ENCODE data around the gene PIP5KL1.

The PIP5KL1 gene

DNA sequence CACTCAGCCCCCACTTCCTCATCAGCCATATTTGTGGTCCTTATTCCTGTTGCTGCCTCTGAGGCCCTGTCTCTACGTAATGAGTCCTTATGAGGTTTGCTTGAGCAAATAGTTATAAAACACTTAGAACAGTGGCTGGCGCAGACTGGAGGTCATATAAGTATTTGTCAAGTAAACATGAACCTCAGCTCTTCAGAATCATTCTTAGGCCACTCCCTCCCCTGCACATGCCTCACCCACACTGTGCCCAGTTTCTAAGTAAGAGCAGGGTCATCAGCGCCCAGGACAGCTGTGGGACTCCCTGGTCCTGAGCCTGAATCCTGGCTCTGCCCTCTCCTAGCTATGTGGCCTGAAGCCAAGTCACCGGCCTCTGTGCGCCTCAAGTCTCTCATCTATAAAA is 17.7 kb downstream of the PIP5KL1 start:
- DNase-seq = no peak

DNA sequence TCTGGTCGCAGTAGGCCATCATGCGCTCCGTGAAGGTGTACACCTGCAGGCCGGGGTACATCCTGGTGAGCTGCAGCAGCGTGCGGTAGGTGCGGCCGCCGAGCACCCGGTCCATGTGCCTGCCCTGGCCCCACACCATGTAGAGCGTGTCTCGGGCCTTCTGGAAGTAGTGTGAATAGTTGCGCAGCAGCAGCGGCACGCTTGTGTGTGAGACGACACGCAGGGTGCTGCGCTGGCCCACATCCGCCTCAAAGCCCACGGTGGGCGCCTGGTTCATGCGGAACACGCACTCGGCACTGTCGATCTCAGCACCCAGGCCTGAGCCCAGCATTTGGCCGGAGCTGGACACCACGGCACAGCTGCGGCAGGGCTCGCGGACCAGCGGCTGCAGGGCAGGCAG is 18.3 kb downstream of the PIP5KL1 start:
- no peak for DNase-seq

DNA sequence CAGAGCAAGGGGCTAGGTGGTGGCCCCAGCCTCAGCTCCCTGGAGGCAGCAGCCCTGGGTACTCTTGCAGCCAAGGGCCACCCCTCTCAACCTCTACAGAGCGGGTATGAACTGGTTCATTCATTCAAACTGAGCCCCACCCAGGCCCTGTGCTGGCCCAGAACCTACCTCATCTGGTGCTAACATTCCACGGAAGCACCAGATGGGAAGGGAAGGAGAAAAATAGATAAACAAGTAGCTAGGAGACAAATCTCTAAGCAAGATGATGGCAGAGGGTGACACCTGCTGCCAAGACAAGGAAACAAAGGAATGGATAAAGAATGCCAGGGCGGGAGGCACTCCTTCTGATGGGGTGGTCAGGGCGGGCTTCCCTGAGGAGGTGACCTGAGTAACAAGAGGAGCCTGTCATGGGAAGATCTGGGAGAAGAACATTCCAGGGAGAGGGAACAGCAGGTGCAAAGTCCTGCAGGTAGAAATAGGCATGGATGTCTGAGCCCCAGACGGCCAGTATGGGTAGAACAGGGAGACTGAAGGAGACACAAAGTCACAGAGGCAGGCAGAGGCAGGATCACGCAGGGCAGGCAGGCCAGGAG is 19.9 kb downstream of the PIP5KL1 start:
- no peak for DNase-seq

DNA sequence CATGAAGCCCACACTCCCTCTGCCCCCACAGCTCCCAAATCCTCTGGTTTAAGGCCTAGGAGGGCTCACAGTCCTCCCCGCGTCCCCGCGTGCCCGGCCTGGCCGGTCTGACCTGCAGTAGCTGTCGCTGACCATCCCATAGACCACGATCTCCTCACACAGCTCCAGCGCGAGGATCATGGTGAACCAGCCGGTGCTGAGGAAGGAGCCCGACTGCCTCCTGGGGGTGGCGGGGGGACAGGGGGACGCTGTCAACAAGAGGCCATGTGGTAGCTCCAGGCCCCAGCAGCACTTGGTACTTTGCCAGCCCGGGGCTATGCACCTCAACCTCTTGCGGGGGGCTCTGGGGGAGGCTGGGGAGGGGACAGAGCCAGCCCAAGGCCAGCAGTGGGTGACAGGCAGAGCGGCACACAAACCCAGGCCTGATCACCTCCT is 20.7 kb downstream of the PIP5KL1 start:
- no peak for DNase-seq

DNA sequence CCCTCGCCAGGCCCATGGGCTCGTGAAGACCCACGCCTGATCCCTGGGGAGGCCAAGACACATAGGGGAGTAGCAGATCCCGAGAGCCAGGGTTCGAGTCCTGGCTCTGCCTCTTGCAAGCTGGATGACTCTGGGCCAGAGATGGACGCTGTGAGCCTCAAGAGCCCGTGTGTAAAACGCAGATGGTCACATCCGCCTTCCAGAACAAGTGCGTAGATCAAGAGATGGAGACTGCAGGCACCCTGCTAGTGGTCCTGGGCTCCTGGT is 22.0 kb downstream of the PIP5KL1 start:
- DNase-seq = no peak

DNA sequence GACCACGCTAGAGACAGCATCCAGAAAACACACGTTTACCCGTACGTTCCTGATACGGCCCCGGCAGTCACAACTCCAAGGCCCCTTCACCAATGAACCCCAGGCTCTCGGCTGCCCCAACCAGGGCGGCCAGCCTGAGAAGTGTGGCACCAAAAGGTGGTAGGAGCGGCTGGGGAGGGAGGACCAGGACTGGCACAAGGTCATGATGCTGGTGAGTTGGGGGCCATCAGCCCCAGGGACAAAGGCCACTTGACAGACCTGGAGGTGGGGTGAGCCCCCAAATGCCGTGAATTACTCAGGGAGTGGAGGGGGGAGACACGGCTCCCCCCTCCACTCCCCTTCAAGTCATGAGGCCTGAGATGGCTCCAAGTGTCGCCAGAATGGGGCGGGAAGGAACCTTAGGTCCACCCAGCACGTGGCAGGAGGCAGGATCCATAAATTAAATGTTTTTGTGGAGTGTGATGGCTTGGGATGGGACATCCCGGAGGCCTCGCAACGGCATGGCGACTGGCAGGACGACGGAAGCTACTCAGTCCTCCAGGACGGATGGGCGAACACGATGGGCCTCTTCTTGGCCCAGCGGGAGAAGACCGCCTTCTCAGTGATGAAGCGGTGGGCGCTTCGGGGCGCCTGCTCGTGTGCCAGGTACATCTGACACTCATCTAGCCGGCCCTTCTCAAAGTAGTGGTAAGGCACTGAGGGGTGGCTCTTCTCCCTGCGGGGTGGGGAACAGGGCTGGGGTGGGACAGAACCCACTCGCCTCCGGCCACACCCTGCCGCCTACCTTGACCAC is 22.5 kb downstream of the PIP5KL1 start:
- DNase-seq = no peak

DNA sequence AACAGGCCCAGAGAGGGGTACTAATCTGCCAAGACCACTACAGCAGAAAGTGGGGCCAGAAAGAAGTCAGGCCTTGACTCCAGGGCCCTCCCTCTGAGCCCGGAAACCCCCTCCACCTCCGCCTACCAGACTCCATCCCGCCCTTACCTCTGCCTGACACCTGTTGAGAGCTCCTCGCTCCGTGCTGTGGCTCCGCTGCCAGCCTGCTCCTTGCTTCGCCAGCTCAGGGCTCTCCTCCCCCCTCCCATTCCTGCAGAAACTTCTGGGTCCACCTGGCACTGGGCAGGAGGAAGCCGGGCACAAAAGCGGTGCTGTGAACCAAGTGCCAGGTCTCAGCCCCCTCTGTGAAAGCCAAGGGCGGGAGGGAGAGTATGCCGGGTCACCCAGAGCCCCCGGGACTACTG is 24.8 kb downstream of the PIP5KL1 start:
- DNase-seq = peak; percentile 66 to 70

DNA sequence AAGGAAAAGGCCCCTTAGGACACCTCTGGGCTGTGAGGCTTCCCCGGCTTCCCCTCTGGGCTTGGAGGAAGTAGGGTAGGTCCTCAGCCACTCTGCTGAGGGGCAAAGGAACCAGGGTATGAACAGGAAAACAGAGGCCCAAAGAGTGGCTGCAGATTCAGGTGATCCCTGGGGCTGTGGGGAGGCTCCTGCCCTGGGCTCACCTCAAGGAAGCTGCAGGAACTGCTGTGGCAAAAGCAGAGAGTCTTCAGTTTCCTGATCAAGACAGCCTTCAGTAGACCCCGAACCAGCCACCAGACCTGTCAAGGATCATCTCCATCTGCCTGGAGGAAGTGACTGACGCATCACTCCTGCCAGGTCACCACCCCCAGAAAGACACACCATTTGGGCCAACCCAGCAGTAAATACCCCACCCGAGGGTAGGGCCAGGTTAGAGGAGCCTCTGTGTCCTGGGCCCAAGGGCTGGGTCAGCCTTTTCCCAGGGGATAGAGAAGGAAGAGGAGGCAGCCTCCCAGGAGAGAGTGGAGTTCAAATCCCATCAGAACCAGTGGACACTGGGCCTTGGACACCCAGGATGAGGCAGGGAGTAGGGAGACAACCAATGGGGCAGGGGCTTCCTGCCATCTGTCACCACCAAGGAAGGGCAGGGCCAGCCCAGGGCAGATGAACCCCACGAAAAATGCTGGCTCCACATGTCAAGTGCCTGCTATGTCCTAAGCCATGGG is 25.4 kb downstream of the PIP5KL1 start:
- peak; percentile 56 to 71 for DNase-seq

DNA sequence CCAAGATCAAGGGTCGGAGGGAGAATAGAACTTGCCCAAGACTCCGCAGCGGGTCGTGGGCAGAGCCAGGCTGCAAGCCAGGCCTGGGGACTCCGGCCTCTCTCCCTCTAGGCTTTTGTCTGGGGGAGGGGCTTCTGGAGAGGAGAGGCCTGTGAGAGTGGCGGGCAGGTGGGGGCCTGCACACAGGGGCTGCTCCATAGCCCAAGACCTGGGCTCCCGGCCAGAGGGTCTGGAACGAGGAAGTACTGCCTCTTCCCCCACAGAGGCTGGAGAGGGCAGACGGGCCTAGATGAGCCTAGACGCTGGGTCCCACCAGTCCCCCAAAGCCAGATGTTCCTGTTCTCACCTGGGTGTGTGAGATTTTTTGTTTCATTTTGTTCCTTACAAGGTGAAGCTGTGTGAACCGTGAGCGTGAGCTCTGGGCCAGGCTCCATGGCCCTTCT is 26.0 kb downstream of the PIP5KL1 start:
- DNase-seq = peak in 1 of 2 experiments; percentile 43

DNA sequence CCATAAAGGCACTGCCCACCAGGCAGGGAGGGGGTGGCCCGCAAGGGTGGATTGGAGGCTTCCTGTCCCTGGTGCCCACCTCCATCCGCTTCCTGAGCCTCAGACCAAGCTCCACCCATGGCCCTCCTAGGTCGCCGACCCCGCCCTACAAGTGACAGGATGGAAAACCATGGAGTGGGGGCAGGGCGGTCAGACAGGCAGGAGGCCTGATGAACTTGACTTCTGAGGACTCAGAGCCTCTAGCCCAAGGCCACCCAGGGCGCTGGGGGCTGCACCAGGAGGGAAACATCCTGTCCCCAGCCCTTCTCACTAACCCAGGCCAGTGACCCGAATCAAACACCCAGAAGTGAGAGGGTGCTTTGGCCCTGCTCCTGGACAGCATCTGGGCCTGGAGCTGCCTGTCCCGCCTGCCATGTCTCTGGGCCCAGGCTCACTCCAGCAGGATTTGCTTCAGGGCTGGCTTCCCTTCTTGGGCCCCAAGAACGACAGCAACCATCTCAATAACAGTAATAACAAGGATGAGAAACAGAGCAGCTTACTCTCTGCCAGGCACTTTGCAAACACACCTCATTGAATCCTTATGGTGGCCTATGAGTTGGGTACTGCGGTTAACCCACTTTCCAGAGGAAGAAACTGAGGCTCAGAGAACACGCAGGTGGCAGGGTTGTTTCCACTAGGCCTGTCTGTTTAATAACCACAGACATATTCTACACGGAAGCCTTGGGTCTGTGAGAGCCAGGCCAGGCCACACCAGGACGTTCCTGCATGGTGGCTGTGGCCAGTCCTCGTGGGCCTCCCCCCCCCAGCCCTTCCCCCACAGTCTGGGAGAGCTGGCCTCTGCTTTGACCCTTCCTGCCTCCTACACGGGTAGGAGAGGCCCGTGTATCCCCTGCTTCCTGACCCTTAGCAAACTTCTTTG is 26.8 kb downstream of the PIP5KL1 start:
- peak; percentile 96 to 97 for DNase-seq

DNA sequence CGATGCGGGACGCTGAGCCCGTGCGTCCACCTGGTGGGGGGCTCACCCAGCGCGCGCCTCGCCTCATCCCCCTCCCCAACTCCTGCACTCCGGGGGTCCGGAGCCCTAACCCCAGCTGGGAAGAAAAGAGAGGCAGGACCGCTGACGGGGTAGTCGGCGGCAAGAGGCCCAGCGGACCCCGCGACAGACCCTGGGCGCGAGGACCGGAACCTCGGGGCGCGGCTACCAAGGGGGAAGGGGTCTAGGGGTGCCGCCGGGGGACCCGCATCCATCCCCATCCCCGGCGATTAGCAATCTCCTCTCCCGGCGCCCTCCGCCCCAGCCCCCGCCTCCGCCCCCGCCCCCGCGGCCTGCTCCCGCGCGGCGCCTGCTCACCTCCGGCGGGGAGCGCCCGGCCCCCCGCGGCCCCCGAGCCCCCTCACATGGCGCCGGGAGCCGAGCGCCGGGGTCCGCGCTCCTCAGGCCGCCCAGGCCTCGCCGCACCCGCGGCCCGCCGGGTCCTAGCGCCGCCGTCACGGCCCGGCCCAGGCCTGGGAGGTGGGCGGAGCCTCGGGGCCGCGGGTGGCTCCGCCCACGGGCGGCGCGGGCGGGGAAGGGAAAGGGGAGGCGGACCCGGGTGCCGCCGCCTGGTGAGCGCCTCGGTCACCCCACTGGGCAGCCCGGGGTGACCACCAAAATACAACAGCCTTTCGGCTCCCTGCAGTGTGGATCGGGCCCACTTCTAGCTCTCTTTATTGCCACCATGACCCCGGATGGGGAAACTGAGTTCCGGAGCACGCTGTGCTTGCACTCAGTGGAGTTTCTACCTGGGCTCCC is 31.2 kb downstream of the PIP5KL1 start, which contains the start of gene ST6GALNAC6:
TSS of gene ST6GALNAC6 (minus strand) at position 476 of the 816 bp plus-strand sequence. CDS start 1,622 bp downstream, outside the sequence.
- peak; percentile 77 to 78 for DNase-seq

DNA sequence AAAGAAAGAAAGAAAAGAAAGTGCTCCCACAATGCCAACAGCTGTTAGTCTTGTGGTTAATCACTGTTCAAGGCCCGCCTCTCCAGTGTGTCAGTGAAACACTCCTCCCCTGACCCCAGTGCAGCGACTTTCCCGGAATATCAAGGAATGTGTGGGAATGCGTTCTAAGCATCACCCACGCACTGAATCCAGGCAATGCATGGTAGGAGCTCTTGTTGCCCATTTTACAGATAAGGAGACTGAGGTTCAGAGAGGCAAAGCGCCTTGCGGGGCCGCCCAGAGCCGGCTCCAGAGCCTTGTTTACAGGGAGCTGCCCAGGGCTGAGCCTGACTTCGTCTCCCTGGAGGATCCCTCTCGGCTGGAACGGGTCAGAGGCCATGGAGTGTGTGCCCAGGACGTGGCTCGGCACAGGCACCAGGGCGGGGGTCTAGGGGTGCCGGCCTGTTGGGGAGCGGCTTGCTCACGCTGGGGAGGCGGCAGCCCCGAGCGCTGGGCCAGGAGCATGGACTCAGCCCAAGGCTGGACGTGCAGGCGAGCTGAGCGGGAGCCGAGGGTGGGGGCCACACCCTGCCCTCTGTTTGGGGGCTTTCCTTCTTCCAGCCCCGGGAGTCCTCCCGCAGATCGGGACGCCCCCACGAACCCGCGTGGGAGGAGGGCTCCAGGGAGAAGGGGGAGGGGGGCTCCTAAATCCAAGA is 32.0 kb downstream of the PIP5KL1 start:
- peak in 1 of 2 experiments; percentile 24 for DNase-seq

DNA sequence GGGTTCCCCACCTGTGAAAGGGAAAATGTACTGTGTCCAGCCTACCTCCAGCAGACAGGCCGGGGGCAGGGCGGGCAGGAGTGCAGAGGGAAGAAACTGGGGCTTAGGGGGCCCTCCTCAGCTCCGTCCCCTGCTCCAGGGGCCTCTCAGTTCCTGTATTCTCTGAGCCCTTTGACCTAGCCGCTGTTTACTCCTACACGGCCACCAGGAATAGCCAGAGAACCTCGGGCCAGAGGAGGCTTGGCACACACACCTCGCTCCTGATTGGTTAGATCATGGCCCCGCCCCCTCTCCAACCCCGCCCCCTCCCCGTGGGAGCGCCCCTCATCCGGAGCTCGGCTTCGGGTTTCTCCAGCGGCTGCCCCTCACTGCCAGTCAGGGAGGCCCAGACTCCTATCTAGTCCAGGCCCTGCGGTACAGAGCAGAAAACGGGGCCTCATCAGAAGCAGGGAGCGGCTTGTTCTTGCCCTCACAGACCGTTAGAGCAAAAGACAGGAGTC is 33.3 kb downstream of the PIP5KL1 start:
- peak; percentile 46 to 48 for DNase-seq

DNA sequence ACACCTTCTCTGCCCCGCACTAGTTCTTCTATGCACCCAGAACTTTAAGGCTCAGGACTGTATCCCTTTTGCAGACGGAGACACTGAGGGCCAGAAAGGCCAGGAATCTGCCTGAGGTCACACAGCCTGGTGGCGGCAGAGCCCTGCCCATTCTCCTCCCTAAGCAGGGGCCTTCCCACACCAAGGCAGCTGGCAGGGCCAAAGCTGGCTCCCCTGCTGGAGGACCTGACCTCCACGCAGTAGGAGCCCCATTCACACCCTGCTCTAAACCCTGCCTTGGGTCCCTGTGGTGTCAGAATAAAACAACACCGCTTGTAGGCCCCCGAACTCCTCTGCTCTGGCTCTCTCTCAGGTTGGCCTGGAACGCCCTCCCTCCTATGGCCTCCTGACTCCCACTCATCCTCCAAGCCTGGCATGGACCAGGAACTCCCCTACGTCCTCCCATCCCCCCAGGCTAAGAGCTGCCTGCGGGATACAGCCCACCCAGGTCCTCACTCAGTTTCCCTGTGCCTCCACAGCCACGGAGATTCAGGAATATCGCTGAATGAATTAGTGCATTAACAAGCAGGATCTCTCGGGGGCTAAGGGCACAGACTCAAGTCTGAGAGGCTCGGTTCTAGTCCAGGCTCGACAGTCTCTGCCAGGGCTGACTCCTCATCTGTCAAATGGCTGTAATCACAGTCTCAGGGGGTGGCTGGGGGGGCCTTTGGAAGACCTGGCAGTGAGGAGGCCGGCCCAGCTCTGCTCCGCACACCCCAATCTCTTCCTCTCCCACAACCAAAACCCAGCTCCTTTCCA is 34.0 kb downstream of the PIP5KL1 start:
- no peak for DNase-seq

DNA sequence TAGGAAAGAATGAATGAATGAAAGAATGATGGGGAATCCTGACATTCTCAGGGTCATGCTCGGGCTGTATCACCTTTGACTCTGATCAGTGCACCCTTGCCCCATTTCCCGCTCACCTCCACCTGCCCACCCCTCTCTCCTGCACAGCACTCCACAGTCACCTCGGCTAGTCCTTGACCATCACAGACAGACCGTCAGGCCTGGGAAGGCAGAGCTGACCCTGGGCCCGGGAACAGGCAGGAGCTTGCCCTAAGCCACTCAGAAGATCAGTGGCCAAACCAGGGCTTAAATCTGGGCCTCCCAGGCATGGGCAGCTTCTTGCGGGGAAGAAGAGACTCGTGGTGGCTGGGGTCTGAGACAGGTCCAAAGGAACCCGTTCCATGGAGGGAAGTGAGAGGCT is 34.8 kb downstream of the PIP5KL1 start:
- no peak for DNase-seq

DNA sequence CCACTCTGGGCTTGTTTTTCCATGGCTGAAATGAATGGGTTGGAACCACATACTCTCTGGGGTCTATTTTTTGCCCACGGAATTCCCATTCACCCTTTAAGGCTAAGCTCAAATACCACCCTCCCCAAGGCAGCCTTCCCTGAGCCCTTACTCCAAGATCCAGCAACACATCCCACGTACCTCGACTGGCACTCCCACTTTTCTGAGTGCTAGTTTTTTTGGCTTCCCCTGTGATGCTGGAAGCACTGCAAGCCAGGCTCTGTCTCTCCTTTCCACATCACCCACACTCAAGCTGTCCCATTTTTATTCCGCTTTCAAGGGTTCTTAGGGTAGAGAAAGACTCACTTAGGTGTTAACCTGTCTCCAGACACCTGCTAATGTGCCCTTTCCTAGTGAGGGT is 37.2 kb downstream of the PIP5KL1 start:
- no peak for DNase-seq

DNA sequence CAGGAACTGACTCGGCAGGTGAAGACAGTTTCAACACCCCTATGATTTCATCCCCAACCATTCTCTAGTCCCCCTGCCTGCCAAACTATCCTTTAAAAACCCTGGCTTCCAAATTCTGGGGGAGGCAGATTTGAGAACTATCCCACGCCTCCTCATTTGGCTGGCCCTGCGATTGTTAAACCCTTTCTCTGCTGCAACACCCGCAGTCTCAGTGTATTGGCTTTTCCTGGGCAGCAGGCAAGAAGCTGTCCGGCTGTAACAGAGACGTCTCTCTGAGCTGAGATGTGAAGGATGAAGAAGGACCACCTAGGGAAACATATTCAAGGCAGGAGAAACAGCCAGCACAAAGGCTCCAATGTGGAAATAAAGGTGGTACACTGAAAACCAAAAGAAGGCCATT is 37.7 kb downstream of the PIP5KL1 start:
- no peak for DNase-seq

DNA sequence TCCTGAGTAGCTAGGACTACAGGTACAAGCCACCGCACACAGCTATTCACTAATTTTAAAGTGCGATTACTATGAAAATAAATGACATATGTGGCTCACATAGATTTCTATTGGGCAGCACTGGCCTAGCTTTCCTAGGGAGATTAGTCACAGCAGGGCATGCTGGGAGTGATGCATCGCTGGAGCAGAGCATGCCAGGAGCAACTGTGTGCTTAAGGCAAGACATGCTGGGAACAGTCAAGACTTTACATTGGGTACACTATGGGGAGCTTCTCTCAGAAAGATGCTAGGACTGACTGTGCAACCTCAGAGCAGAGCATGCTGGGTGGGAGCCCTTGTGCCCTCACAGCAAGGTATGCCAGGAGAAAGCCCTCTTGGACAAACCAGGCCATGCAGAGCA is 40.5 kb downstream of the PIP5KL1 start:
- no peak for DNase-seq

DNA sequence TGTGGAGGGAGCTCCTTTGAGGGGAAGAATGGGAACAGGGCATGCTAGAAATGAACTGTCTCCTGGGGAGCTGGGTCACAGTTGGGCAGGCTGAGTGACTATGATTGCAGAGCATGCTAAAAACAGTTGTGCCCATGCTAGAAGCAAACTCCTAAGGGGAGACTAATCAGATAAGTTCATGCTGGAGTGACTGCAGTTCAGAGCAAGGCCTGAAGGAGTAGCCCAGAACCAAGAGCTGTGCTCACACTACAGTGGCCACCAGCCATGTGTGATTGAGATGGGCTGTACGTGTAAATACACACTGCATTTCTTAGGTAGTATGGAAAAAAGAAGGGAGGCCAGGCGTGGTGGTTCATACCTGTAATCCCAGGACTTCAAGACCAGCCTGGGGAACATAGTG is 42.8 kb downstream of the PIP5KL1 start:
- DNase-seq = no peak

DNA sequence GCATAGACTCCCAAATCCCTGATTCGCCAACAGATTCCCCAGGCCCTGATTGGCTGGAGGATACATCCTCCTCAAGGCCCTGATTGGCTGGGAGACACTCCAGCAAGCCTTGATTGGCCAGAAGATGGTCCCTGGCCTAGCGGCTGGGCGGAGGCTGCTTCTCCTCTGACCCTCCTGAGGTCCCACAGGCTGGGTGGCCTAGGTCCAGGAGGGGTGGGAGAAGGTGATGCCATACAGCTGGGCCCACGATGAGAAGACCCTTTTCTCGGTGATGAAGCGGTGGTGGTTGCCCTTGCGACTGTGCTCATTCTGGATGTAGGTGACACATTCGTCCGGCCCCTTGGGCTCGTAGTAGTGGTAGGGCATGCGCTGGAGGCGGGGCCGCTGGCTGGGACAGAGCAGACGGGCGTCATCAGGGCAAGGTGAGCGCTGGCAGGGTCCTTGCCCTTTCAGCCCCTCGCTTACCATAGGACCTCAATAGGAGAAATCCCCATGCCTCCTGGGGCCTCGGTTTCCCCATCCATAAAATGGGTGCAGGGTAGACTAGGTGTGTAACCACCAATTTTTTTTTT is 44.1 kb downstream of the PIP5KL1 start:
- DNase-seq = no peak
